Spinal cord (tissue), 10 donors: ENCODE results near the gene SSH2. TPM values are rescaled to one million over a fixed set of nuclear protein-coding genes. Genes with fewer than 3 reads are reported as not detected.
A peak's percentile ranks its signal among the peaks of the same experiment; 100 is the strongest.
"Not testable (repeated sequence)": the region's sequence is repeated elsewhere in the genome, so short reads cannot be mapped to it uniquely, and the experiment has no call there.

ENCODE experiments used
- DNase-seq, 6 donors: peaks; one replicate each; pipeline versions ENCODE4 v3.0.0 to v3.0.0-alpha.2; 2013 to 2015; ENCODE audit warnings: low spot score in 6 of 6, low read depth in 4 of 6
- H3K27ac ChIP-seq: one replicate; pipeline ENCODE4 v1.5.1; 2013; ENCODE audit warnings: low read depth, low read length, control low read depth
- H3K27me3 ChIP-seq: one replicate; pipeline ENCODE4 v1.6.1; 2013; ENCODE audit warnings: low read length; ENCODE audit not compliant: control insufficient read depth, insufficient read depth
- H3K36me3 ChIP-seq: one replicate; pipeline ENCODE4 v1.6.1; 2013; ENCODE audit warnings: low read length; ENCODE audit not compliant: control insufficient read depth, insufficient read depth
- H3K4me1 ChIP-seq: one replicate; pipeline ENCODE4 v1.6.1; 2013; ENCODE audit warnings: low read length; ENCODE audit not compliant: control insufficient read depth, insufficient read depth
- H3K4me3 ChIP-seq: one replicate; pipeline ENCODE4 v1.5.1; 2013; ENCODE audit warnings: low read depth, low read length, control low read depth
- H3K9me3 ChIP-seq: one replicate; pipeline ENCODE4 v1.6.1; 2013; ENCODE audit warnings: low read length; ENCODE audit not compliant: control insufficient read depth, insufficient read depth
- WGBS: methylation state at CpG from one replicate; pipeline ENCODE4 v1.1.5; 2013; ENCODE audit warnings: missing lambda C conversion rate; ENCODE audit not compliant: insufficient coverage; 5-methylcytosine and 5-hydroxymethylcytosine counted together
- polyA plus RNA-seq, 2 donors: library from polyadenylated mRNA; unstranded; fragments of 120-200 nt; gene quantifications; one replicate each; pipeline ENCODE4 v1.2.1, GENCODE V29; 2013; ENCODE audit not compliant: insufficient read length in 2 of 2
- total RNA-seq, 2 donors: library from RNA; depleted of rRNA in 1 of 2; stranded (reverse); fragments of 120-200 nt in 1 of 2; fragments of >200 nt in 1 of 2; gene quantifications; one replicate each; pipeline versions ENCODE4 v1.2.3 to v1.2.4, GENCODE V29; 2013 to 2014
- donor health status: healthy.

The SSH2 gene
- total and polyA plus RNA-seq, 4 donors = 22.5 to 26.6 (median 23.4) TPM

DNA sequence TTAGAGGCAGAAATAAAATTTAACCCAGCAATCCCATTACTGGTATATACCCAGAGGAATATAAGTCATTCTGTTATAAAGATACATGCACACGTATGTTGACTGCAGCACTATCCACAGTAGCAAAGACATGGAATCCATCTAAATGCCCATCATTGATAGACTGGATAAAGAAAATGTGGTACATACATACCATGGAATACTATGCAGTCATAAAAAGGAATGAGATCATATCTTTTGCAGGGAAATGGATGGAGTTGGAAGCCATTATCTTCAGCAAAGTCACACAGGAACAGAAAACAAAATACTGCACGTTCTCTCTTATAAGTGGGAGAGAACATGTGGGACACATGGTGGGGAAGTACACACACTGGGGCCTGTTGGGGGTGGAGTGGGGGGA, 23.1 kb downstream of the SSH2 start:
- no peak overlapping the region for H3K27ac ChIP-seq

DNA sequence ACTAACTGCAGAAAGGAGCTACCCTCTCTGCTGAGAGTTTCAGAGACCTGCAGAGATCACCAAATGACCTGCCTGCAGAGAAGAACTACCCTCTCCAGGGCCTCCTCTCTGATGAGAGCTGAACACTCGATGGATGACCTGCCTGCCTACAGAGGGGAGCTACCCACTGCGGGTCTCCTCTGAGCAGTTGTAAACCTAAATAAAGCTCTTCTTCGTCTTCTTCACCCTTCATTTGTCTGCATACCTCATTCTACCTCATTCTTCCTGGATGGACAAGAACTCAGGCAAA, 24.2 kb downstream of the SSH2 start:
- no peak for DNase-seq
- no peaks in the 10 kb centered on the region for H3K36me3 ChIP-seq
- H3K27ac ChIP-seq = no peak overlapping the region
- WGBS = 95% methylated on average over 3 of the region's 3 CpGs
- H3K9me3 ChIP-seq = peaks cover 2% of the 10 kb centered on the region
- no peaks in the 10 kb centered on the region for H3K4me1 ChIP-seq
- no peak overlapping the region for H3K4me3 ChIP-seq
- H3K27me3 ChIP-seq = no peaks in the 10 kb centered on the region

More for the DNA sequence above, 23.1 kb downstream of the SSH2 start:
- Histone ChIP-seq H3K4me3 (no peak overlapping the region), H3K36me3 (no peaks in the 10 kb centered on the region), H3K9me3 (peaks cover 2% of the 10 kb centered on the region), H3K27me3 (no peaks in the 10 kb centered on the region), H3K4me1 (no peaks in the 10 kb centered on the region)
- DNase-seq = no peak
- no CpG with 5 or more reads among the region's 2 CpGs for WGBS

DNA sequence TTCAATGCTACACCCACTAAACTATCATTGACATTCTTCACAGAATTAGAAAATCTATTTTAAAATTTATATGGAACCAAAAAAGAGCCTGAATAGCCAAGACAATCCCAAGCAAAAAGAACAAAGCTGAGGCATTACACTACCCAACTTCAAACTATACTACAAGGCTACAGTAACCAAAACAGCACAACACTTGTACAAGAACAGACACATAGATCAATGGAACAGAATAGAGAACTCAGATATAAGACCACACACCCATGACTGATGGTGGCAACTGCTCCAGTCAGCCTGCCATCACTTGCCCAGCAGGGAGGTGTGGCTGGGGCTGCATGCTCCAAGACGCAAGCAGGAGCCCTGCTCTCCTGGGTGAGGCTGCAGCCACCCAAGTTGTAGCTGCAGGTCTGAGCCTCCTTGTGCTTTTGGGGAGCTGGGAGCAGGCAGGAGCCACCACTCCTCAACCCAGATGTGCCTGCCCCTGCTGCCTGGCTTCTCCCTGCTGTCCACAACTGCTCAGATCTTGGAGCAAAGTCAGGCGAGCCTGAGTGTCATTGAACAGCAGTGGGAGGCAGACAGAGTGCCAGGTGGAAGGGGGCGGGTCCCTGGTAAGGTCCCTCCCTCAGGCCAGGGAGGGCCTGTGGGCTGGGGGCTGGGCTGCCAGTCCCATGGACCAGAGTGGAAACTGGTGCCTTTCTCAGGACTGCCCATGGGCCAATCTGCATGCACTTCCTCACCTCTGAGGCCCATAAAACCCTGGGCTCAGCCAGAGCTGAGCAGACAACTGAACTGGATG, 24.7 kb downstream of the SSH2 start:
- no peaks in the 10 kb centered on the region for H3K27me3 ChIP-seq
- no peaks in the 10 kb centered on the region for H3K4me1 ChIP-seq
- no peaks in the 10 kb centered on the region for H3K36me3 ChIP-seq
- H3K9me3 ChIP-seq = peaks cover 2% of the 10 kb centered on the region
- H3K27ac ChIP-seq = no peak overlapping the region
- WGBS = 100% methylated on average over 2 of the region's 3 CpGs
- H3K4me3 ChIP-seq = no peak overlapping the region
- DNase-seq = no peak

DNA sequence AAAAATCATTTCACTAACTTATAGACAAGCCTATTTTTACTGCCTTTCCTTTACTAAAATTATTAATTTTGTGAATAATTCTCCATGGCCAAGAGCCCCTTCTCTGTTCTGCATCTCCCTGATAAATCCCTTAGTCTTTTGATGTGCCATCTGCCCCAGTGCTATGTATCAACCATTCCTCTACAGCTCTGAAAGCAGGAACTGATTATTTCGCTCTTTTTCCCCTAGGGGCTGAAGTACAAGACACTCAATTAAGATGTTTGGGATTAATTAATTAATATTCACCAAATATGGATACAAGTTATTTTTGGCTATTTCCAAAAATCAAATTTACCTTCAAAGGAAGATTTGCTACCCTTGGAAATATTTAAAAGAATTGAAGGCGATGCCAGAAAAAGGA, 26.6 kb downstream of the SSH2 start:
- Histone ChIP-seq H3K4me3 (no peak overlapping the region), H3K36me3 (no peaks in the 10 kb centered on the region), H3K9me3 (peaks cover 2% of the 10 kb centered on the region), H3K27ac (no peak overlapping the region), H3K4me1 (no peaks in the 10 kb centered on the region), H3K27me3 (no peaks in the 10 kb centered on the region)
- no CpG with 5 or more reads among the region's 2 CpGs for WGBS
- peak in 1 of 6 donors; percentile 38 for DNase-seq

DNA sequence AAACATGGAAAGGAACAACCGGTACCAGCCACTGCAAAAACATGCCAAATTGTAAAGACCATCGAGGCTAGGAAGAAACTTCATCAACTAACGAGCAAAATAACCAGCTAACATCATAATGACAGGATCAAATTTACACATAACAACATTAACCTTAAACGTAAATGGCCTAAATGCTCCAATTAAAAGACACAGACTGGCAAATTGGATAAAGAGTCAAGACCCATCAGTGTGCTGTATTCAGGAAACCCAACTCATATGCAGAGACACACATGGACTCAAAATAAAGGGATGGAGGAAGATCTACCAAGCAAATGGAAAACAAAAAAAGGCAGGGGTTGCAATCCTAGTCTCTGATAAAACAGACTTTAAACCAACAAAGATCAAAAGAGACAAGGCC, 32.9 kb downstream of the SSH2 start:
- H3K27me3 ChIP-seq, H3K36me3 ChIP-seq, H3K9me3 ChIP-seq, H3K27ac ChIP-seq, DNase-seq, H3K4me3 ChIP-seq, H3K4me1 ChIP-seq: not testable (repeated sequence)
- WGBS = no CpG with 5 or more reads among the region's 4 CpGs

DNA sequence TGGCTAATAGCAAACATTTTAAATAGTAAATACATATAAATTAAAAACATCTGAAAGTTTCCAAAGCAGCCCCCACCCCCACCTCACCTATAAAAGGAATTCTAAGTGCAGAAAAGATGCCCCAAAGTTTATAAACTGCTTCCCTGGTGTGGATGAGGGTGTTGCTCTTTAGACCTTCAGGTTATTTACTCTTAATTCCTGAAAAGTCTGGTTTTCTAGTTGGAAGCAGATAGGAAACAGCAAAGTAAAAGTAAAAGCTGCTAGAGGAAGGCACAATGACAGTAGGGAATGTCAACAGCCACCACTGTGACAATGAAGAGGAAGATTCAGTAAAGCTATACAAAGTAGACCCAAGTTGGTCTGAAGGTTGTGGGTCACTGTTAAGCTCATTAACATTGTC, 37.8 kb downstream of the SSH2 start:
- H3K9me3 ChIP-seq = no peaks in the 10 kb centered on the region
- no peak overlapping the region for H3K27ac ChIP-seq
- H3K27me3 ChIP-seq = no peaks in the 10 kb centered on the region
- H3K36me3 ChIP-seq = no peaks in the 10 kb centered on the region
- no peak for DNase-seq
- H3K4me3 ChIP-seq = no peak overlapping the region
- no peaks in the 10 kb centered on the region for H3K4me1 ChIP-seq

DNA sequence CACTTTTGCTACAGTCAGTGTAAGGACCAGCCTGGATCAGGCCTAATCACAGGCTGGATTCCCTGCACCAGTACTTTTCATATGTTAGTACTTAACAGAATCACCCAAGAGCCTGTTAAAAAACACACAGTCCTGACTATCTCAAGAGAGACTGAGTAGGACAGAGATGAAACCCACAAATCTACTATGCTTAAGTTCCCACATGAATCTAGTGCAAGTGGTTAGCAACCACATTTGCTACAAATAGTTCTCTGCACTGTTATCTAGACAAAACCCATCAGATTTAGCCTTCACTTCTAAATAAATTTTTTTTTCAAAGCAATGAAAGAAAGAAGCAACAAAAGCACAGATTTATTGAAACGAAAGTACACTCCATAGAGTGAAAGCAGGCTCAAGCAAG, 38.9 kb downstream of the SSH2 start:
- no peaks in the 10 kb centered on the region for H3K4me1 ChIP-seq
- WGBS = no CpG with 5 or more reads among the region's 1 CpG
- no peaks in the 10 kb centered on the region for H3K9me3 ChIP-seq
- H3K36me3 ChIP-seq = no peaks in the 10 kb centered on the region
- no peak overlapping the region for H3K27ac ChIP-seq
- DNase-seq = no peak
- H3K4me3 ChIP-seq = no peak overlapping the region
- H3K27me3 ChIP-seq = no peaks in the 10 kb centered on the region

DNA sequence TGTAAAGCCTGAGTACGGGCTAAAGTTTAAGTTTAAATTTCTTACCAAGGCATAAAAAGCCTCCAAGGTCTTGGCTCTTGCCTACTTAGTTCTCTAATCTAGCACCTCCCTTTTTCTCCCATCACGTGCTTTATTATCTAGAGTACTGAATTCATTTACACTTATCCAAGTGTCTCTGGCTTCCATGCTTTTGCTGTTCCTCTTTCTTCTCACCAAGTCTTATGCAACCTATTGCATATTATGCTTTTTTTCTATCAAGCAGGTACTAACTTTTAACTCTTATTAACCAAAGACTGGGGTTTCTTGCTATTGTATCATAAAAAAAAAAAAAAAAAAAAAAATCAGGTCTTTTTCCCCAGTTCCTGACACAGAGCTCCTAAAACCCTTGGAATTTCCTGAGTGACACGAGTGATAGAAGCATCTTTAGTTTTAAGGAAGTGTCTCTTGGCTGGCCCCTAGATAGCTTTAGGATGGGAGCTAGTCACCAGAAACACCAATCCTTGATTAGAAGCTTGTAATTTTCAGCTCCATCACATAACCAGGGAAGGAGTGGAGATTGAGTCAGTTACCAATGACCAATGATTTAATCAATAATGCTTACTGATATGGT, 44.9 kb downstream of the SSH2 start:
- WGBS = 90% methylated on average over 2 of the region's 3 CpGs
- Histone ChIP-seq H3K4me3 (no peak overlapping the region), H3K27ac (no peak overlapping the region), H3K36me3 (no peaks in the 10 kb centered on the region), H3K4me1 (no peaks in the 10 kb centered on the region), H3K9me3 (no peaks in the 10 kb centered on the region), H3K27me3 (no peaks in the 10 kb centered on the region)
- DNase-seq = no peak

DNA sequence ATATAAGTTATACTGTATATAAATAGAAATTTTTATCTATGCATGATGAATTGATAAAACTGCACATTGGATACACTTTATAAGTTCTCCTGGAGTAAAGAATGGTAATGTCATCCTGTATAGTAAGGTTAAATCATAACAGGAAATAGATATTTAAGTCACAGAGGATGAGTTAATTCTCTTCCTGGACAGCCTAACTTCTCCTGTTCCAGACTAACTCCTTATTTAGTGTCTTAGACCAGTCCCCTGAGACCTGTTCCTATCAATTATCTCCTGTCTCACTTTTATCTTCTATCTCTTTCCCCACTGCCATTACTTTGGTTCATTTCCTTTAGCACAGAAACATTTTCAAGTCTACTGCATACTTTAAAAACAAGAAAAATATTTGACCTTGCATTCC, 46.5 kb downstream of the SSH2 start:
- Histone ChIP-seq H3K27ac (no peak overlapping the region), H3K4me3 (no peak overlapping the region), H3K9me3 (no peaks in the 10 kb centered on the region), H3K36me3 (no peaks in the 10 kb centered on the region), H3K4me1 (no peaks in the 10 kb centered on the region), H3K27me3 (no peaks in the 10 kb centered on the region)
- DNase-seq = no peak

DNA sequence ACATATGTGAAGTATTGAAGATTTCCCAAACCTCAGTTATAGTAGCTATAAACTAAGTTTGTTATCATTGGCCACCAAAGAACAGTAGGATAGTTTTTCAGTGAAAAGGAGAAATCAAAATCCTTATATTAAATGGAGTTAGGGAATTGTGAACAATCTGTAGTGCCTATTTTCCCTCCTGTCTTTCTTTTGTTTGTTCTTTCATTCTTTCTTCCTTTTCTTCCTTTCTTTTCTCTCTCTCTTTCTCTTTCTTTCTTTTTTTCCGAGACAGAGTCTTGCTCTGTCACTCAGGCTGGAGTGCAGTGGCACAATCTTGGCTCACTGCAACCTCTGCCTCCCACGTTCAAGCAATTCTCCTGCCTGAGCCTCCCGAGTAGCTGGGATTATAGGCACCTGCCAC, 48.8 kb downstream of the SSH2 start:
- no peaks in the 10 kb centered on the region for H3K4me1 ChIP-seq
- no peak overlapping the region for H3K4me3 ChIP-seq
- no peaks in the 10 kb centered on the region for H3K36me3 ChIP-seq
- no peak overlapping the region for H3K27ac ChIP-seq
- WGBS = 71% methylated on average over 1 of the region's 3 CpGs
- no peaks in the 10 kb centered on the region for H3K9me3 ChIP-seq
- no peaks in the 10 kb centered on the region for H3K27me3 ChIP-seq
- DNase-seq = no peak
